ENCODE measurements around the gene MAPK12. TPM values are rescaled to one million over a fixed set of nuclear protein-coding genes. Genes with fewer than 3 reads are reported as not detected.

MAPK12 gene
- total and polyA plus RNA-seq, 9 of the 15 experiments (the other 6 are each of a cell fraction or from before 2014, with no cell fraction given): 0.79 to 71.5 (median 32.8) TPM

DNA sequence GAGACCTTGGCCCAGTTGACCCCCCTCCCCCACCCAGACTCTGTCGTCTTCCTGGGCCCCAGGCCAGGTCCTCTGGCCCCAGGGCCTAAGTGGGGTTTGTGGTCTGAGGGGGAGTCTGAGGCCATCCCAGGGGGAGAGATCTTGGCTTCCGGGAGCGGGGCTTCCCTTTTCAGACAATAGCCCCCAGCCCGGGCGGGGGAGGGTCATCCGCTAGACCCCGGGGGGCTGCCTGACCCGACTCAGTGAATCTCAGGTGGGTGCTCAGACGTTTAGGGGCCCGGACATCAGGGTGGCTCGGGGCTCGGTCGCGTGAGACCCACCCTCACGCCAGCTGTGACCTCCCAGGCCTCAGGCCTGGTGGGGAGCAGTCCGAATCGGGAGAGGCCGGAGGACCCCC, 8.1 kb upstream of the MAPK12 start (continued):
- TF ChIP-seq AFF4 (CRISPR knock-in tag; IDR thresholded peaks at IDR 0.05) (no peak), PURB (CRISPR knock-in tag; IDR thresholded peaks at IDR 0.05; ENCODE audit: low read depth) (no peak)

- peaks cover 7 to 76% of the 10 kb centered on the region in 2 experiments; a peak in 4 of 5 replicates for H3K4me1 ChIP-seq (replicated peaks in 1 of 2; ENCODE audit: control insufficient read depth in 2 of 2, insufficient read depth in 2 of 2, low read length in 2 of 2)
- TF ChIP-seq NFIC (IDR thresholded peaks at IDR 0.05): peak; percentile 18; the same call in 1 of the 2 replicates
- TF ChIP-seq USF1 (CRISPR knock-in tag; IDR thresholded peaks at IDR 0.05): peak; percentile 28; the same call in 1 of the 2 replicates
- TF ChIP-seq POU5F1 (IDR thresholded peaks at IDR 0.05; ENCODE audit: borderline replicate concordance, low read depth, low read length, partially characterized antibody): no peak
- 0 out of 2 replicates have a peak, but pooled peaks have one; percentile 7 for TF ChIP-seq ZBTB7A (IDR thresholded peaks at IDR 0.05; ENCODE audit: borderline replicate concordance, control insufficient read depth, low read depth, low read length)
- no peak for TF ChIP-seq HEY1 (CRISPR knock-in tag; IDR thresholded peaks at IDR 0.05; ENCODE audit: borderline replicate concordance)
- H3K79me2 ChIP-seq (ENCODE audit: control insufficient read depth, insufficient read depth, low read length): no peaks in the 10 kb centered on the region; the same call in 2 of the 3 replicates
- peak overlapping the region in 1 of 2 experiments; percentile 90; a peak in 2 of 4 replicates for H3K9ac ChIP-seq (ENCODE audit: insufficient read depth in 1 of 2, low read depth in 2 of 2, low read length in 2 of 2)
- H3K36me3 ChIP-seq (ENCODE audit: control insufficient read depth, insufficient read depth, low read length): 0 out of 3 replicates have a peak, but pooled peaks cover 3% of the 10 kb centered on the region
- intact Hi-C loops (cut with micrococcal nuclease): no loop called here
- FAIRE-seq (no peak), DNase-seq (ENCODE audit: extremely low read depth in 1 of 4, low spot score in 3 of 4) (no peak), ATAC-seq (no peak)
- WGBS (ENCODE audit: insufficient coverage, low coverage, missing lambda C conversion rate): 70% methylated on average over 3 of the region's 9 CpGs
- H3K27ac ChIP-seq (ENCODE audit: extremely low read depth, low read depth, low read length): no peak overlapping the region
- H2AFZ ChIP-seq (ENCODE audit: low read depth, low read length): no peak overlapping the region
- no peak overlapping the region for H3K4me2 ChIP-seq (ENCODE audit: insufficient read depth, low read length)
- no TSS peak for BruUV-seq (replicated peaks)
- POLR2A ChIA-PET: no interaction called here
- H3K9me1 ChIP-seq (ENCODE audit: control insufficient read depth, insufficient read depth, low read length): no peaks in the 10 kb centered on the region
- CTCF ChIA-PET (ENCODE audit: low intra/inter-chr PET ratio): no interaction called here
- no peaks in the 10 kb centered on the region for H3K9me3 ChIP-seq (replicated peaks; ENCODE audit: control insufficient read depth, insufficient read depth, low read depth, low read length)
- in situ Hi-C loops (cut with MboI): no loop called here
- H3K4me3 ChIP-seq: no peak overlapping the region
- H3K27me3 ChIP-seq (ENCODE audit: control insufficient read depth in 2 of 2, insufficient read depth in 2 of 2, low read length in 2 of 2): no peaks in the 10 kb centered on the region
- no peaks in the 10 kb centered on the region for H4K20me1 ChIP-seq (replicated peaks; ENCODE audit: control insufficient read depth, insufficient read depth, low read length)
Measured at GRCh38 chr22:50268655-50269113, 7.2 kb upstream of the MAPK12 start.
